ENCODE data around the gene RAD51B. TPM values are rescaled to one million over a fixed set of nuclear protein-coding genes. Genes with fewer than 3 reads are reported as not detected.

RAD51B gene
- total RNA-seq, 1 experiment from 2014 or later = 29.9 TPM

DNA sequence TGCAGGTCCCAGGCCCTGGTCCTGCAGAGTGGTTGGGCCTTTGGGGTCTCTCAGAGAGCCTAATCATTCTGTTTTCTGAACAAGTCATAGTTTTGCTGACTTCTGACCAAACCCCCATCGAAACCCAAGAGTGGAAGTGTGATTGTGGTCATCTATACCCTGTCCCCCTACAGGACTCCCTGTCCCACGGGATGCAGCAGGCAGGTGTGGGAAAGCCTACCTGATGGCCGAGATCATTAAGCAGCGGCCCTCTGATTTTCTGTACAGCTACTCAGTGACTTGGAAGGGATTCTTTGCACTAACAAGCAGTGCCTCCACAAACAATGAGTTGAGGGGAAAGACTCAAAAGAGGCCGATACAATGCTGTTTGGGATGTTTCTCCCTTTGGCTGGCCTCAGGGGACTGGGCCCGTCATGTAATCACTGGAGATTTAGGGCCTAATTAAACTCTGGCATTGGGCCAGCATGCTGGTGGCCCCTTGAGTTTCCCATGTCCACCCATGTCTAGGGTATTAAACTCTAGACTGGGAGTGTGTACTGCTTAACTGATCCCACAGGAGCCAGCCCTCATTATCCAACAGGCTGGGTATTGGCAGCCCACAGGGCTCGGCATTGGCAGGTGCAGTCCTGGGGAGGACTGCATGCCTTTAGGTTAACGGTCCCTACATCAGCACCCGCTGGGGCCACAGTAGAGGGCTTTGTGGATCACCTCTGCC, 780.5 kb downstream of the RAD51B start:
- no peak for DNase-seq
- Histone ChIP-seq H3K36me3 (ENCODE audit: low read depth) (no peaks in the 10 kb centered on the region), H2AFZ (no peak overlapping the region), H3K4me3 (peak overlapping the region; percentile 45; the same call in 1 of the 2 replicates), H3F3A (ENCODE audit: insufficient read depth, low read depth) (peaks cover 35% of the 10 kb centered on the region), H3K4me2 (peak overlapping the region; percentile 84), H4K20me1 (ENCODE audit: insufficient read depth) (no peaks in the 10 kb centered on the region), H3K79me2 (ENCODE audit: low read depth) (no peaks in the 10 kb centered on the region), H3K9me2 (ENCODE audit: insufficient read depth) (no peaks in the 10 kb centered on the region), H3K27me3 (ENCODE audit: insufficient read depth, low read depth) (no peaks in the 10 kb centered on the region), H3K27ac (peak overlapping the region; percentile 94), H3K4me1 (replicated peaks; ENCODE audit: insufficient read depth) (peaks cover 46% of the 10 kb centered on the region), H3K9me3 (ENCODE audit: insufficient read depth, low read depth) (peaks cover 16% of the 10 kb centered on the region; the same call in 1 of the 2 replicates)
- BruUV-seq (replicated peaks) = no TSS peak
- intact Hi-C loops (cut with micrococcal nuclease; ENCODE audit: unreplicated experiment) = no loop called here
- POLR2A ChIA-PET (ENCODE audit: unreplicated experiment) = no interaction called here
- TF ChIP-seq EZH2 (IDR thresholded peaks at IDR 0.05; ENCODE audit: low read depth) (no peak), CTCF (conservative IDR thresholded peaks at IDR 0.05) (no peak)
- CTCF ChIA-PET = interaction anchor here (0.5 kb wide), 1 partner anchor 766 kb away, joined by 8 read pairs; no protein-coding TSS in a partner anchor

- peak in 1 of 2 experiments; percentile 25 for DNase-seq
- H3K4me1 ChIP-seq (replicated peaks; ENCODE audit: insufficient read depth) = peaks cover 37% of the 10 kb centered on the region
- ChIA-PET CTCF (no interaction called here), POLR2A (ENCODE audit: unreplicated experiment) (no interaction called here)
- no peak overlapping the region for H3K4me3 ChIP-seq
- H3F3A ChIP-seq (ENCODE audit: insufficient read depth, low read depth) = peaks cover 35% of the 10 kb centered on the region
- no TSS peak for BruUV-seq (replicated peaks)
- no peaks in the 10 kb centered on the region for H3K27me3 ChIP-seq (ENCODE audit: insufficient read depth, low read depth)
- no peak overlapping the region for H3K27ac ChIP-seq
- no peaks in the 10 kb centered on the region for H3K79me2 ChIP-seq (ENCODE audit: low read depth)
- no peak overlapping the region for H2AFZ ChIP-seq
- intact Hi-C loops (cut with micrococcal nuclease; ENCODE audit: unreplicated experiment) = no loop called here
- H3K36me3 ChIP-seq (ENCODE audit: low read depth) = no peaks in the 10 kb centered on the region
- H4K20me1 ChIP-seq (ENCODE audit: insufficient read depth) = no peaks in the 10 kb centered on the region
- H3K4me2 ChIP-seq = no peak overlapping the region
- TF ChIP-seq EZH2 (IDR thresholded peaks at IDR 0.05; ENCODE audit: low read depth) (no peak), CTCF (conservative IDR thresholded peaks at IDR 0.05) (no peak)
- no peaks in the 10 kb centered on the region for H3K9me2 ChIP-seq (ENCODE audit: insufficient read depth)
- H3K9me3 ChIP-seq (ENCODE audit: insufficient read depth, low read depth) = peaks cover 15% of the 10 kb centered on the region; the same call in 1 of the 2 replicates
Measured at GRCh38 chr14:68602507-68602906, 782.9 kb downstream of the RAD51B start.

DNA sequence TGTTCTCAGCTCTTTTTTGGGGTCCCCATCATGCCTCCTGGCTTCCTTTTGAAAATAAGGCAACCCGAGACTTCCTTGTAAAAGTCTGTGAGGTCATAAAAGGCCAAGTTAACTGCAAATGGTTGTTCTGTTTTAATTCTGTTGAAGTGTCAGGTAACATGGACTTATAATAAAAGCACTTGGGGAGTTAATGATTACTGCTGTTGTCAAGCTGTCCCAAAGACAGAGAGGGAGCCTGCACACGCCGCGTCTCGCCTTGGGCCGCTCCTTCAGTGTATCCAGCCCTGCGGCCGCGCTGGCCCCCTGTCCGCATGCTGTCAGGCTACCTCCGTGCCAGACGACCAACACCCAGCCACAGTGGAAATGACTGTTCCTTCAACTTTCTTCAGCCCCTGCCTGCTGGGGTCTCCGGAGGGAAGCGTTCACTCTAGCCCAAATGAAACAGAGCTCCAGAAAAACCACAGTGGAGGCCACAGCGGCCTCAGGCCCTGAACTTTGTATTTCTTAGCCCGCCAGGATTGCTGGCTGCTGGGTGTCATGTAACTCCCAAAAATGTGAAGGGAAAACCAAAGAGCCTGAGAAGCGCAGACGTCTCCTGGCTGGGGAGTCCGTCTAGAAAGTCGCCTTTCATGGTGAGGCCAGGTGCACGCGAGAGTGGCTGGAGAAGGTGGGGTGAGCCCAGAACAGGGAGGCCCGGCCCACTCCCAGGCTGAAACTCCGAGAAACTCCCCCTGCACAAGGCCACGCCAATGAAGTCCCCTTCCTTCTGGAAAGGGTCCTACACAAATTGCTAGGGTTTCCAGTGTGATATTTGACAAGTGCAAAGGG, 784.2 kb downstream of the RAD51B start:
- peaks cover 26% of the 10 kb centered on the region for H3K4me1 ChIP-seq (replicated peaks; ENCODE audit: insufficient read depth)
- peaks cover 23% of the 10 kb centered on the region for H3F3A ChIP-seq (ENCODE audit: insufficient read depth, low read depth)
- no peak overlapping the region for H2AFZ ChIP-seq
- no peak overlapping the region for H3K27ac ChIP-seq
- no peak for TF ChIP-seq EZH2 (IDR thresholded peaks at IDR 0.05; ENCODE audit: low read depth)
- no peak for TF ChIP-seq CTCF (conservative IDR thresholded peaks at IDR 0.05)
- peaks cover 13% of the 10 kb centered on the region; the same call in 1 of the 2 replicates for H3K9me3 ChIP-seq (ENCODE audit: insufficient read depth, low read depth)
- H3K9me2 ChIP-seq (ENCODE audit: insufficient read depth) = no peaks in the 10 kb centered on the region
- H3K79me2 ChIP-seq (ENCODE audit: low read depth) = no peaks in the 10 kb centered on the region
- intact Hi-C loops (cut with micrococcal nuclease; ENCODE audit: unreplicated experiment) = no loop called here
- peak in 1 of 2 experiments; percentile 1 for DNase-seq
- no peak overlapping the region for H3K4me3 ChIP-seq
- no peak overlapping the region for H3K4me2 ChIP-seq
- no peaks in the 10 kb centered on the region for H3K36me3 ChIP-seq (ENCODE audit: low read depth)
- ChIA-PET POLR2A (ENCODE audit: unreplicated experiment) (interaction anchor here (0.7 kb wide), 1 partner anchor 88 kb away, joined by 10 read pairs; no protein-coding TSS in a partner anchor), CTCF (no interaction called here)
- no peaks in the 10 kb centered on the region for H4K20me1 ChIP-seq (ENCODE audit: insufficient read depth)
- no peaks in the 10 kb centered on the region for H3K27me3 ChIP-seq (ENCODE audit: insufficient read depth, low read depth)
- BruUV-seq (replicated peaks) = no TSS peak
